Endodermal cell (in vitro differentiated cells): Measurements from ENCODE around the gene CNPY3. TPM values are rescaled to one million over a fixed set of nuclear protein-coding genes. Genes with fewer than 3 reads are reported as not detected.
"Not testable (repeated sequence)": the region's sequence is repeated elsewhere in the genome, so short reads cannot be mapped to it uniquely, and the experiment has no call there.

Experiments
- DNase-seq: peaks from one replicate; pipeline ENCODE4 v3.0.0-alpha.2; 2017
- H3K27ac ChIP-seq: 2 replicates; pipeline ENCODE4 v1.5.1; 2013; ENCODE audit warnings: mild to moderate bottlenecking, low read depth, low read length, moderate library complexity
- H3K27me3 ChIP-seq: 2 replicates; pipeline ENCODE4 v1.6.1; 2013; ENCODE audit warnings: mild to moderate bottlenecking, low read length, moderate library complexity; ENCODE audit not compliant: insufficient read depth, control insufficient read depth, poor library complexity, severe bottlenecking
- H3K36me3 ChIP-seq: 2 replicates; pipeline ENCODE4 v1.7.0; 2013; ENCODE audit warnings: mild to moderate bottlenecking, low read length, moderate library complexity; ENCODE audit not compliant: control insufficient read depth, insufficient read depth
- H3K4me1 ChIP-seq: one replicate; pipeline ENCODE4 v1.7.0; 2013; ENCODE audit warnings: low read length; ENCODE audit not compliant: control insufficient read depth, insufficient read depth
- H3K4me3 ChIP-seq: 2 replicates; pipeline ENCODE4 v1.5.1; 2013; ENCODE audit warnings: mild to moderate bottlenecking, low read length, moderate library complexity
- H3K9ac ChIP-seq: 2 replicates; pipeline ENCODE4 v1.6.1; 2013; ENCODE audit warnings: mild to moderate bottlenecking, low read length, moderate library complexity; ENCODE audit not compliant: poor library complexity, severe bottlenecking; ENCODE audit errors: extremely low read depth
- H3K9me3 ChIP-seq: 2 replicates; pipeline ENCODE4 v1.6.1; 2013; ENCODE audit warnings: mild to moderate bottlenecking, low read length, moderate library complexity; ENCODE audit not compliant: control insufficient read depth
- H3K27ac Mint-ChIP-seq: 2 replicates; pipeline ENCODE4 v1.8.0; 2020; ENCODE audit warnings: mixed read lengths
- H3K27me3 Mint-ChIP-seq: 2 replicates; pipeline ENCODE4 v1.8.0; 2021; ENCODE audit warnings: mild to moderate bottlenecking, mixed read lengths; ENCODE audit not compliant: insufficient read depth
- H3K36me3 Mint-ChIP-seq: 2 replicates; pipeline ENCODE4 v1.8.0; 2020; ENCODE audit warnings: low read depth, mixed read lengths
- H3K4me1 Mint-ChIP-seq: 2 replicates; pipeline ENCODE4 v1.8.0; 2020; ENCODE audit warnings: mixed read lengths
- H3K4me3 Mint-ChIP-seq: 2 replicates; pipeline ENCODE4 v1.8.0; 2020; ENCODE audit warnings: mild to moderate bottlenecking, moderate library complexity, mixed read lengths
- H3K9me3 Mint-ChIP-seq: 2 replicates; pipeline ENCODE4 v1.8.0; 2020; ENCODE audit warnings: mild to moderate bottlenecking, mixed read lengths
- WGBS, 2 experiments: methylation state at CpG; one replicate each; pipeline versions ENCODE4 v1.1.5 to v1.1.7; 2013; ENCODE audit warnings: missing lambda C conversion rate in 2 of 2, mixed read lengths in 1 of 2; ENCODE audit not compliant: insufficient coverage in 1 of 2, insufficient read length in 1 of 2; 5-methylcytosine and 5-hydroxymethylcytosine counted together
- total RNA-seq, 2 donors: library from RNA; stranded (reverse); fragmentation: NEBNext Ultra II Directional in 1 of 2; extraction: Animal tissue kit (Norgen Biotek cat#: 25700) in 1 of 2; gene quantifications; 2 replicates in 1 of 2; 3 replicates in 1 of 2; pipeline ENCODE4 v1.2.1, GENCODE V29; 2021
- TF ChIP-seq, protein P1 (sequence below): fragments of 200-600 bp; sonication (generic); conservative IDR thresholded peaks from 2 replicates; pipeline ENCODE4 v1.5.0; 2021; ENCODE audit warnings: antibody characterized with exemption, mild to moderate bottlenecking

Gene CNPY3
- total RNA-seq, 2 donors from 2014 or later = 72.7 to 73.6 TPM

GRCh38 chr6:42885702-42886101 is 43.6 kb upstream of the CNPY3 start:
- H3K36me3 ChIP-seq = peaks cover 45% of the 10 kb centered on the region
- H3K27me3 Mint-ChIP-seq = peaks cover 2% of the 10 kb centered on the region

GRCh38 chr6:42888201-42888600 is 41.1 kb upstream of the CNPY3 start:
- not testable (repeated sequence) for H3K27ac ChIP-seq, H3K9me3 Mint-ChIP-seq, H3K4me3 Mint-ChIP-seq, DNase-seq, H3K4me1 Mint-ChIP-seq, H3K9me3 ChIP-seq, H3K9ac ChIP-seq, H3K27me3 ChIP-seq, H3K4me3 ChIP-seq, H3K4me1 ChIP-seq, H3K27ac Mint-ChIP-seq, H3K27me3 Mint-ChIP-seq
- H3K36me3 ChIP-seq = peaks cover 37% of the 10 kb centered on the region
- WGBS, 2 experiments = 98 to 100% methylated on average over 3 to 4 of the region's 4 CpGs
- peaks cover 50% of the 10 kb centered on the region for H3K36me3 Mint-ChIP-seq

More at GRCh38 chr6:42885702-42886101, 43.6 kb upstream of the CNPY3 start:
- H3K36me3 Mint-ChIP-seq = peaks cover 55% of the 10 kb centered on the region
- Histone ChIP-seq H3K9ac (no peak overlapping the region), H3K4me3 (no peak overlapping the region), H3K27me3 (no peaks in the 10 kb centered on the region), H3K9me3 (no peaks in the 10 kb centered on the region), H3K4me1 (no peaks in the 10 kb centered on the region), H3K27ac (no peak overlapping the region)
- H3K9me3 Mint-ChIP-seq = no peaks in the 10 kb centered on the region
- 93 to 100% methylated on average over 4 of the region's 4 CpGs for WGBS, 2 experiments
- no peak overlapping the region for H3K4me3 Mint-ChIP-seq
- peak overlapping the region; percentile 16 for H3K27ac Mint-ChIP-seq
- DNase-seq = no peak
- no peaks in the 10 kb centered on the region for H3K4me1 Mint-ChIP-seq
- TF ChIP-seq, protein P1, sequence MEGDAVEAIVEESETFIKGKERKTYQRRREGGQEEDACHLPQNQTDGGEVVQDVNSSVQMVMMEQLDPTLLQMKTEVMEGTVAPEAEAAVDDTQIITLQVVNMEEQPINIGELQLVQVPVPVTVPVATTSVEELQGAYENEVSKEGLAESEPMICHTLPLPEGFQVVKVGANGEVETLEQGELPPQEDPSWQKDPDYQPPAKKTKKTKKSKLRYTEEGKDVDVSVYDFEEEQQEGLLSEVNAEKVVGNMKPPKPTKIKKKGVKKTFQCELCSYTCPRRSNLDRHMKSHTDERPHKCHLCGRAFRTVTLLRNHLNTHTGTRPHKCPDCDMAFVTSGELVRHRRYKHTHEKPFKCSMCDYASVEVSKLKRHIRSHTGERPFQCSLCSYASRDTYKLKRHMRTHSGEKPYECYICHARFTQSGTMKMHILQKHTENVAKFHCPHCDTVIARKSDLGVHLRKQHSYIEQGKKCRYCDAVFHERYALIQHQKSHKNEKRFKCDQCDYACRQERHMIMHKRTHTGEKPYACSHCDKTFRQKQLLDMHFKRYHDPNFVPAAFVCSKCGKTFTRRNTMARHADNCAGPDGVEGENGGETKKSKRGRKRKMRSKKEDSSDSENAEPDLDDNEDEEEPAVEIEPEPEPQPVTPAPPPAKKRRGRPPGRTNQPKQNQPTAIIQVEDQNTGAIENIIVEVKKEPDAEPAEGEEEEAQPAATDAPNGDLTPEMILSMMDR = no peak

- peak overlapping the region; percentile 97 for H3K27ac Mint-ChIP-seq
Observed at GRCh38 chr6:42889815-42890214, 39.5 kb upstream of the CNPY3 start.

More at GRCh38 chr6:42889815-42890214, 39.5 kb upstream of the CNPY3 start:
- peak overlapping the region; percentile 83 for H3K9ac ChIP-seq
- DNase-seq = no peak
- H3K27ac ChIP-seq = peak overlapping the region; percentile 84
- no peaks in the 10 kb centered on the region for H3K9me3 ChIP-seq
- H3K27me3 ChIP-seq = no peaks in the 10 kb centered on the region
- H3K4me3 Mint-ChIP-seq = peak overlapping the region; percentile 88
- WGBS, 2 experiments = 56 to 72% methylated on average over 3 to 4 of the region's 4 CpGs
- H3K27me3 Mint-ChIP-seq = peaks cover 3% of the 10 kb centered on the region
- H3K9me3 Mint-ChIP-seq = no peaks in the 10 kb centered on the region
- TF ChIP-seq, protein P1 = no peak
- H3K36me3 Mint-ChIP-seq = peaks cover 33% of the 10 kb centered on the region
- peaks cover 21% of the 10 kb centered on the region for H3K36me3 ChIP-seq
- H3K4me1 ChIP-seq = peaks cover 4% of the 10 kb centered on the region
- H3K4me1 Mint-ChIP-seq = peaks cover 8% of the 10 kb centered on the region
- peak overlapping the region; percentile 88 for H3K4me3 ChIP-seq
